Hepatocyte (in vitro differentiated cells): ENCODE results near the gene SPATA9. TPM values are rescaled to one million over a fixed set of nuclear protein-coding genes. Genes with fewer than 3 reads are reported as not detected.
A peak's percentile ranks its signal among the peaks of the same experiment; 100 is the strongest.

Experiments used
- DNase-seq: peaks from one replicate; pipeline ENCODE4 v3.0.0-alpha.2; 2016; ENCODE audit warnings: low spot score
- H2AFZ ChIP-seq: fragments of 200-600 bp; sonication (generic); 2 replicates; pipeline ENCODE4 v1.6.0; 2016; ENCODE audit warnings: antibody characterized with exemption, mild to moderate bottlenecking
- H3K27ac ChIP-seq: fragments of 200-600 bp; sonication (generic); 2 replicates; pipeline ENCODE4 v1.5.1; 2016; ENCODE audit warnings: mild to moderate bottlenecking
- H3K27me3 ChIP-seq: fragments of 200-600 bp; sonication (generic); 2 replicates; pipeline ENCODE4 v1.6.1; 2016
- H3K36me3 ChIP-seq: fragments of 200-600 bp; sonication (generic); replicated peaks from 2 replicates; pipeline ENCODE4 v1.5.1; 2016; ENCODE audit warnings: low read depth; ENCODE audit not compliant: insufficient read depth
- H3K4me1 ChIP-seq: fragments of 200-600 bp; sonication (generic); 2 replicates; pipeline ENCODE4 v1.5.1; 2016; ENCODE audit warnings: mild to moderate bottlenecking, moderate library complexity; ENCODE audit not compliant: insufficient read depth
- H3K4me2 ChIP-seq: fragments of 200-600 bp; sonication (generic); 2 replicates; pipeline ENCODE4 v1.6.0; 2016
- H3K4me3 ChIP-seq: fragments of 200-600 bp; sonication (generic); 2 replicates; pipeline ENCODE4 v1.5.1; 2016; ENCODE audit warnings: mild to moderate bottlenecking
- H3K79me2 ChIP-seq: fragments of 200-600 bp; sonication (generic); 2 replicates; pipeline ENCODE4 v1.6.0; 2017; ENCODE audit warnings: mild to moderate bottlenecking
- H3K9me2 ChIP-seq: fragments of 200-600 bp; sonication (generic); replicated peaks from 2 replicates; pipeline ENCODE4 v1.6.0; 2017; ENCODE audit warnings: mild to moderate bottlenecking; ENCODE audit not compliant: insufficient read depth
- H3K9me3 ChIP-seq: fragments of 200-600 bp; sonication (generic); 2 replicates; pipeline ENCODE4 v1.5.1; 2016; ENCODE audit warnings: low read depth, mild to moderate bottlenecking
- H4K20me1 ChIP-seq: fragments of 200-600 bp; sonication (generic); 2 replicates; pipeline ENCODE4 v1.6.0; 2016; ENCODE audit warnings: mild to moderate bottlenecking; ENCODE audit not compliant: insufficient read depth, poor library complexity, severe bottlenecking
- CTCF ChIP-seq: fragments of 200-600 bp; sonication (generic); IDR thresholded peaks from 2 replicates; pipeline ENCODE4 v1.5.1; 2016; ENCODE audit warnings: antibody characterized with exemption, mild to moderate bottlenecking; ENCODE audit not compliant: poor library complexity
- EZH2 ChIP-seq: fragments of 200-600 bp; sonication (generic); IDR thresholded peaks from 2 replicates; pipeline ENCODE4 v1.6.1; 2016; ENCODE audit warnings: antibody characterized with exemption, mild to moderate bottlenecking, borderline replicate concordance
- EZH2phosphoT487 ChIP-seq: fragments of 200-600 bp; sonication (generic); IDR thresholded peaks from one replicate; pipeline ENCODE4 v1.6.1; 2018; ENCODE audit warnings: antibody characterized with exemption, mild to moderate bottlenecking, low read depth, moderate library complexity; ENCODE audit not compliant: unreplicated experiment, severe bottlenecking
- WGBS: methylation state at CpG from one replicate; pipeline ENCODE4 v1.1.6; 2016; ENCODE audit warnings: low lambda C conversion rate; ENCODE audit errors: missing lambda C conversion rate; 5-methylcytosine and 5-hydroxymethylcytosine counted together
- polyA plus RNA-seq: library from polyadenylated mRNA; unstranded; fragments of >200 nt; fragmentation: Nextera tagmentation; extraction: Ambion mirVana; gene quantifications from 2 replicates; pipeline ENCODE4 v1.2.1, GENCODE V29; 2016
- total RNA-seq: library from RNA; depleted of rRNA; stranded (reverse); fragments of >200 nt; gene quantifications from 2 replicates; pipeline ENCODE4 v1.2.3, GENCODE V29; 2014

SPATA9 gene
- total and polyA plus RNA-seq, 2 experiments from 2014 or later, result 0.33 to 1.2 TPM

GRCh38 chr5:95686651-95687050 is 3.9 kb upstream of the SPATA9 start:
- no peaks in the 10 kb centered on the region for H3K9me2 ChIP-seq
- H3K27me3 ChIP-seq, result no peaks in the 10 kb centered on the region
- no peaks in the 10 kb centered on the region for H4K20me1 ChIP-seq
- H3K36me3 ChIP-seq, result no peaks in the 10 kb centered on the region
- H3K4me1 ChIP-seq, result no peaks in the 10 kb centered on the region
- WGBS, result 24% methylated on average over 2 of the region's 2 CpGs
- no peaks in the 10 kb centered on the region for H3K79me2 ChIP-seq
- no peak for TF ChIP-seq CTCF
- H3K9me3 ChIP-seq, result no peaks in the 10 kb centered on the region
- DNase-seq, result no peak
- no peak overlapping the region for H3K4me3 ChIP-seq
- H2AFZ ChIP-seq, result no peak overlapping the region
- no peak overlapping the region for H3K4me2 ChIP-seq
- no peak overlapping the region for H3K27ac ChIP-seq

- no peak overlapping the region for H3K27ac ChIP-seq
- H3K9me2 ChIP-seq, result no peaks in the 10 kb centered on the region
- no peak overlapping the region for H3K4me2 ChIP-seq
- H3K4me3 ChIP-seq, result no peak overlapping the region
- no peak for DNase-seq
- H4K20me1 ChIP-seq, result no peaks in the 10 kb centered on the region
- no peaks in the 10 kb centered on the region for H3K27me3 ChIP-seq
- no peak for TF ChIP-seq EZH2
- H3K9me3 ChIP-seq, result no peaks in the 10 kb centered on the region
- H3K36me3 ChIP-seq, result no peaks in the 10 kb centered on the region
- no peaks in the 10 kb centered on the region for H3K4me1 ChIP-seq
- no peaks in the 10 kb centered on the region for H3K79me2 ChIP-seq
- 74% methylated on average over 2 of the region's 2 CpGs for WGBS
- no peak overlapping the region for H2AFZ ChIP-seq
These were observed 1.6 kb upstream of the SPATA9 start for GRCh38 chr5:95684361-95684760.

- no peaks in the 10 kb centered on the region for H3K9me2 ChIP-seq
- no peak overlapping the region for H3K4me3 ChIP-seq
- TF ChIP-seq EZH2, result no peak
- TF ChIP-seq EZH2phosphoT487, result no peak
- TF ChIP-seq CTCF, result no peak
- H2AFZ ChIP-seq, result peak overlapping the region; percentile 21
- H3K9me3 ChIP-seq, result no peaks in the 10 kb centered on the region
- H3K4me1 ChIP-seq, result no peaks in the 10 kb centered on the region
- no peaks in the 10 kb centered on the region for H3K79me2 ChIP-seq
- H3K36me3 ChIP-seq, result no peaks in the 10 kb centered on the region
- H3K27me3 ChIP-seq, result no peaks in the 10 kb centered on the region
- DNase-seq, result peak; percentile 30
- H3K4me2 ChIP-seq, result peak overlapping the region; percentile 48
- peak overlapping the region; percentile 74 for H3K27ac ChIP-seq
- 42% methylated on average over 3 of the region's 3 CpGs for WGBS
- no peaks in the 10 kb centered on the region for H4K20me1 ChIP-seq
These were observed 9.7 kb downstream of the SPATA9 start for GRCh38 chr5:95673081-95673480.

GRCh38 chr5:95672641-95673040 is 10.2 kb downstream of the SPATA9 start:
- no peaks in the 10 kb centered on the region for H3K27me3 ChIP-seq
- H3K79me2 ChIP-seq, result no peaks in the 10 kb centered on the region
- DNase-seq, result no peak
- H3K4me1 ChIP-seq, result no peaks in the 10 kb centered on the region
- H3K4me2 ChIP-seq, result peak overlapping the region; percentile 48
- peak overlapping the region; percentile 21 for H2AFZ ChIP-seq
- H3K36me3 ChIP-seq, result no peaks in the 10 kb centered on the region
- H3K27ac ChIP-seq, result peak overlapping the region; percentile 74
- TF ChIP-seq CTCF (no peak), EZH2 (no peak), EZH2phosphoT487 (no peak)
- no peak overlapping the region for H3K4me3 ChIP-seq
- no peaks in the 10 kb centered on the region for H4K20me1 ChIP-seq
- no peaks in the 10 kb centered on the region for H3K9me3 ChIP-seq
- no peaks in the 10 kb centered on the region for H3K9me2 ChIP-seq
